Loucy (cell line): Measurements from ENCODE around the gene FAHD1.

ENCODE experiments used
- H2AFZ ChIP-seq: fragments of 200-600 bp; sonication (generic); 2 replicates; pipeline ENCODE4 v1.6.0; 2016; ENCODE audit warnings: antibody characterized with exemption, mild to moderate bottlenecking, low read length, moderate library complexity
- H3F3A ChIP-seq: fragments of 200-600 bp; 2 replicates; pipeline ENCODE4 v1.6.0; 2016; ENCODE audit warnings: antibody characterized with exemption, low read depth, mild to moderate bottlenecking
- H3K27me3 ChIP-seq: fragments of 200-600 bp; sonication (generic); 2 replicates; pipeline ENCODE4 v1.6.1; 2014; ENCODE audit warnings: low read length, mild to moderate bottlenecking; ENCODE audit not compliant: insufficient read depth, poor library complexity, severe bottlenecking
- H3K36me3 ChIP-seq: fragments of 200-600 bp; sonication (generic); 2 replicates; pipeline ENCODE4 v1.6.1; 2016; ENCODE audit warnings: low read length; ENCODE audit not compliant: insufficient read depth
- H3K4me1 ChIP-seq: fragments of 200-600 bp; sonication (generic); 2 replicates; pipeline ENCODE4 v1.5.1; 2014; ENCODE audit warnings: low read length, mild to moderate bottlenecking; ENCODE audit not compliant: insufficient read depth, poor library complexity, severe bottlenecking
- H3K4me2 ChIP-seq: fragments of 200-600 bp; sonication (generic); 2 replicates; pipeline ENCODE4 v1.6.0; 2014; ENCODE audit warnings: antibody characterized with exemption, low read length, low read depth, mild to moderate bottlenecking; ENCODE audit not compliant: poor library complexity, severe bottlenecking
- H3K4me3 ChIP-seq: fragments of 200-600 bp; sonication (generic); 2 replicates; pipeline ENCODE4 v1.5.1; 2014; ENCODE audit warnings: low read length, mild to moderate bottlenecking, mixed read lengths; ENCODE audit not compliant: poor library complexity, severe bottlenecking
- H3K79me2 ChIP-seq: fragments of 200-600 bp; sonication (generic); 2 replicates; pipeline ENCODE4 v1.6.1; 2014; ENCODE audit warnings: low read length; ENCODE audit not compliant: insufficient read depth
- H3K9ac ChIP-seq: fragments of 200-600 bp; sonication (generic); 2 replicates; pipeline ENCODE4 v1.6.0; 2014; ENCODE audit warnings: mild to moderate bottlenecking, low read depth, low read length, moderate library complexity; ENCODE audit not compliant: poor library complexity, severe bottlenecking
- H3K9me2 ChIP-seq: fragments of 200-600 bp; sonication (generic); replicated peaks from 2 replicates; pipeline ENCODE4 v1.6.1; 2016; ENCODE audit warnings: low read depth, low read length, mixed read lengths
- H3K9me3 ChIP-seq: fragments of 200-600 bp; sonication (generic); 2 replicates; pipeline ENCODE4 v1.6.1; 2014; ENCODE audit warnings: mild to moderate bottlenecking, antibody characterized with exemption, low read length, low read depth; ENCODE audit not compliant: insufficient read depth
- H4K20me1 ChIP-seq: fragments of 200-600 bp; sonication (generic); 2 replicates; pipeline ENCODE4 v1.6.0; 2014; ENCODE audit warnings: antibody characterized with exemption, low read length, mild to moderate bottlenecking; ENCODE audit not compliant: insufficient read depth, poor library complexity, severe bottlenecking
- CTCF ChIP-seq: fragments of 200-600 bp; sonication (generic); conservative IDR thresholded peaks from 2 replicates; pipeline ENCODE4 v1.5.1; 2014; ENCODE audit warnings: mild to moderate bottlenecking, antibody characterized with exemption, low read length
- EZH2phosphoT487 ChIP-seq: fragments of 200-600 bp; IDR thresholded peaks from 2 replicates; pipeline ENCODE4 v1.6.1; 2018; ENCODE audit warnings: antibody characterized with exemption, mild to moderate bottlenecking, moderate library complexity, borderline replicate concordance

The FAHD1 gene

GRCh38 chr16:1779234-1779701 is 47.7 kb upstream of the FAHD1 start:
- Histone ChIP-seq H4K20me1 (peaks cover 7% of the 10 kb centered on the region), H3K36me3 (no peaks in the 10 kb centered on the region), H3K4me2 (no peak overlapping the region)

GRCh38 chr16:1779741-1780676 is 47.0 kb upstream of the FAHD1 start:
- no peaks in the 10 kb centered on the region for H3K36me3 ChIP-seq

More at GRCh38 chr16:1779234-1779701, 47.7 kb upstream of the FAHD1 start:
- Histone ChIP-seq H3K9me2 (no peaks in the 10 kb centered on the region), H3K9me3 (no peaks in the 10 kb centered on the region), H3K27me3 (no peaks in the 10 kb centered on the region), H3F3A (no peaks in the 10 kb centered on the region), H3K4me1 (no peaks in the 10 kb centered on the region), H3K9ac (no peak overlapping the region), H3K4me3 (no peak overlapping the region), H2AFZ (no peak overlapping the region), H3K79me2 (peaks cover 40% of the 10 kb centered on the region)
- TF ChIP-seq EZH2phosphoT487 (no peak), CTCF (no peak)

GRCh38 chr16:1780677-1781072 is 46.3 kb upstream of the FAHD1 start:
- H3K4me1 ChIP-seq, result no peaks in the 10 kb centered on the region
- peak overlapping the region; percentile 75 for H3K4me2 ChIP-seq
- no peaks in the 10 kb centered on the region for H3K9me3 ChIP-seq
- no peaks in the 10 kb centered on the region for H3F3A ChIP-seq
- no peaks in the 10 kb centered on the region for H3K9me2 ChIP-seq
- H3K36me3 ChIP-seq, result no peaks in the 10 kb centered on the region
- TF ChIP-seq EZH2phosphoT487, result no peak
- TF ChIP-seq CTCF, result no peak
- H4K20me1 ChIP-seq, result peaks cover 4% of the 10 kb centered on the region
- H3K4me3 ChIP-seq, result peak overlapping the region; percentile 93
- no peak overlapping the region for H3K9ac ChIP-seq
- H3K27me3 ChIP-seq, result no peaks in the 10 kb centered on the region
- H3K79me2 ChIP-seq, result peaks cover 48% of the 10 kb centered on the region
- no peak overlapping the region for H2AFZ ChIP-seq

More at GRCh38 chr16:1779741-1780676, 47.0 kb upstream of the FAHD1 start:
- Histone ChIP-seq H3F3A (no peaks in the 10 kb centered on the region), H3K4me1 (no peaks in the 10 kb centered on the region), H3K4me3 (no peak overlapping the region), H3K9me2 (no peaks in the 10 kb centered on the region), H3K4me2 (no peak overlapping the region), H2AFZ (no peak overlapping the region), H4K20me1 (peaks cover 4% of the 10 kb centered on the region), H3K9me3 (no peaks in the 10 kb centered on the region), H3K79me2 (peaks cover 42% of the 10 kb centered on the region), H3K9ac (no peak overlapping the region), H3K27me3 (no peaks in the 10 kb centered on the region)
- TF ChIP-seq EZH2phosphoT487, result no peak
- TF ChIP-seq CTCF, result no peak
